H4 (cell line): ENCODE data around the gene WTIP. TPM values are rescaled to one million over a fixed set of nuclear protein-coding genes. Genes with fewer than 3 reads are reported as not detected.

Source experiments
- total RNA-seq: library from RNA; depleted of rRNA; stranded (reverse); fragments of >200 nt; shearing (Covaris generic); gene quantifications from 2 replicates; pipeline ENCODE4 v1.2.3, GENCODE V29; 2014; rRNA removed

WTIP gene
- total RNA-seq, 1 experiment from 2014 or later: 11.4 TPM

Other genes with a start within 250 kb of the WTIP start
- gene GARRE1, start 227.2 kb upstream of the WTIP start, total RNA-seq: 10.4 and 11.9 TPM in 2 replicates
- 387 and 418 TPM in 2 replicates for gene GPI, start 116.6 kb upstream of the WTIP start, total RNA-seq
- 54.2 and 62.6 TPM in 2 replicates for gene PDCD2L, start 77.4 kb upstream of the WTIP start, total RNA-seq
- gene UBA2, start 53.4 kb upstream of the WTIP start, total RNA-seq: 258 and 295 TPM in 2 replicates
- gene SCGB2B2, start 195.4 kb downstream of the WTIP start, total RNA-seq: 0.35 TPM in 1 of 2 replicates, not detected in the other
- gene ZNF302, start 195.9 kb downstream of the WTIP start, total RNA-seq: 15.7 and 27.7 TPM in 2 replicates